Karpas-422 (cell line): Measurements from ENCODE around the gene TRAPPC10. TPM values are rescaled to one million over a fixed set of nuclear protein-coding genes. Genes with fewer than 3 reads are reported as not detected.

ENCODE experiments used
- DNase-seq: peaks from one replicate; pipeline ENCODE4 v3.0.0-alpha.2; 2015
- H2AFZ ChIP-seq: fragments of 200-600 bp; sonication (generic); 2 replicates; pipeline ENCODE4 v1.6.1; 2014; ENCODE audit warnings: antibody characterized with exemption, low read length, mixed read lengths
- H3K27ac ChIP-seq: fragments of 200-600 bp; sonication (generic); 2 replicates; pipeline ENCODE4 v1.5.1; 2014; ENCODE audit warnings: mild to moderate bottlenecking, low read length, moderate library complexity
- H3K27me3 ChIP-seq: fragments of 200-600 bp; sonication (generic); 2 replicates; pipeline ENCODE4 v1.6.1; 2014; ENCODE audit warnings: low read length, mixed read lengths
- H3K36me3 ChIP-seq: fragments of 200-600 bp; sonication (generic); 2 replicates; pipeline ENCODE4 v1.6.1; 2014; ENCODE audit warnings: low read length, mixed read lengths; ENCODE audit not compliant: insufficient read depth
- H3K4me1 ChIP-seq: fragments of 200-600 bp; sonication (generic); 2 replicates; pipeline ENCODE4 v1.6.1; 2014; ENCODE audit warnings: mild to moderate bottlenecking, low read length, mixed read lengths
- H3K4me2 ChIP-seq: fragments of 200-600 bp; sonication (generic); 2 replicates; pipeline ENCODE4 v1.6.1; 2014; ENCODE audit warnings: low read length, low read depth, mild to moderate bottlenecking; ENCODE audit not compliant: poor library complexity, severe bottlenecking
- H3K4me3 ChIP-seq: fragments of 200-600 bp; sonication (generic); 2 replicates; pipeline ENCODE4 v1.5.1; 2014; ENCODE audit warnings: mild to moderate bottlenecking, antibody characterized with exemption, low read length, mixed read lengths
- H3K79me2 ChIP-seq: fragments of 200-600 bp; sonication (generic); 2 replicates; pipeline ENCODE4 v1.6.1; 2014; ENCODE audit warnings: mild to moderate bottlenecking, low read length, mixed read lengths
- H3K9ac ChIP-seq: fragments of 200-600 bp; sonication (generic); 2 replicates; pipeline ENCODE4 v1.6.0; 2014; ENCODE audit warnings: low read length
- H3K9me2 ChIP-seq: fragments of 200-600 bp; sonication (generic), shearing (Covaris generic); replicated peaks from 2 replicates; pipeline ENCODE4 v1.6.0; 2014; ENCODE audit warnings: mild to moderate bottlenecking, low read length, moderate library complexity; ENCODE audit not compliant: insufficient read depth
- H3K9me3 ChIP-seq: fragments of 300-700, 200-600 bp; sonication (generic); 2 replicates; pipeline ENCODE4 v1.6.1; 2014; ENCODE audit warnings: low read length, mixed read lengths
- H4K20me1 ChIP-seq: fragments of 200-600 bp; sonication (generic); 2 replicates; pipeline ENCODE4 v1.6.1; 2014; ENCODE audit warnings: mild to moderate bottlenecking, antibody characterized with exemption, low read length, low read depth; ENCODE audit not compliant: insufficient read depth
- total RNA-seq: library from RNA; depleted of rRNA; stranded (reverse); fragments of >200 nt; shearing (Covaris generic); gene quantifications from 2 replicates; pipeline ENCODE4 v1.2.3, GENCODE V29; 2014; ENCODE audit warnings: low replicate concordance

Gene TRAPPC10
- total RNA-seq, 1 experiment from 2014 or later, result 40.3 TPM

- Histone ChIP-seq H3K4me3 (no peak overlapping the region), H3K9me2 (no peaks in the 10 kb centered on the region), H2AFZ (no peak overlapping the region), H3K27ac (no peak overlapping the region), H3K27me3 (no peaks in the 10 kb centered on the region), H3K79me2 (no peaks in the 10 kb centered on the region), H3K4me1 (no peaks in the 10 kb centered on the region), H3K9me3 (no peaks in the 10 kb centered on the region), H3K36me3 (no peaks in the 10 kb centered on the region), H4K20me1 (no peaks in the 10 kb centered on the region), H3K4me2 (no peak overlapping the region), H3K9ac (no peak overlapping the region)
- DNase-seq, result no peak
Observed at GRCh38 chr21:44005071-44005470, 7.0 kb upstream of the TRAPPC10 start.

- no peaks in the 10 kb centered on the region for H3K36me3 ChIP-seq
- H3K79me2 ChIP-seq, result no peaks in the 10 kb centered on the region
- H3K27me3 ChIP-seq, result no peaks in the 10 kb centered on the region
- H3K4me3 ChIP-seq, result no peak overlapping the region
- H3K9ac ChIP-seq, result no peak overlapping the region
- no peaks in the 10 kb centered on the region for H3K4me1 ChIP-seq
- H3K27ac ChIP-seq, result no peak overlapping the region
- DNase-seq, result no peak
- no peak overlapping the region for H2AFZ ChIP-seq
- no peaks in the 10 kb centered on the region for H3K9me3 ChIP-seq
- no peaks in the 10 kb centered on the region for H4K20me1 ChIP-seq
- no peak overlapping the region for H3K4me2 ChIP-seq
- H3K9me2 ChIP-seq, result no peaks in the 10 kb centered on the region
Observed at GRCh38 chr21:44005593-44005992, 6.5 kb upstream of the TRAPPC10 start.

GRCh38 chr21:44006017-44006619, 6.0 kb upstream of the TRAPPC10 start:
- H3K4me3 ChIP-seq, result no peak overlapping the region
- H2AFZ ChIP-seq, result no peak overlapping the region
- DNase-seq, result no peak
- no peak overlapping the region for H3K4me2 ChIP-seq
- H3K9me2 ChIP-seq, result no peaks in the 10 kb centered on the region
- H3K36me3 ChIP-seq, result no peaks in the 10 kb centered on the region
- no peak overlapping the region for H3K27ac ChIP-seq
- no peaks in the 10 kb centered on the region for H3K27me3 ChIP-seq
- H3K79me2 ChIP-seq, result peaks cover 3% of the 10 kb centered on the region; the same call in 1 of the 2 replicates
- no peak overlapping the region for H3K9ac ChIP-seq
- H3K4me1 ChIP-seq, result peaks cover 4% of the 10 kb centered on the region
- no peaks in the 10 kb centered on the region for H3K9me3 ChIP-seq
- H4K20me1 ChIP-seq, result no peaks in the 10 kb centered on the region

GRCh38 chr21:44006656-44007055, 5.5 kb upstream of the TRAPPC10 start:
- no peaks in the 10 kb centered on the region for H3K9me2 ChIP-seq
- H3K4me1 ChIP-seq, result peaks cover 7% of the 10 kb centered on the region
- DNase-seq, result no peak
- no peaks in the 10 kb centered on the region for H4K20me1 ChIP-seq
- no peak overlapping the region for H2AFZ ChIP-seq
- H3K27ac ChIP-seq, result no peak overlapping the region
- H3K4me3 ChIP-seq, result no peak overlapping the region
- H3K4me2 ChIP-seq, result no peak overlapping the region
- H3K27me3 ChIP-seq, result no peaks in the 10 kb centered on the region
- no peak overlapping the region for H3K9ac ChIP-seq
- H3K9me3 ChIP-seq, result no peaks in the 10 kb centered on the region
- H3K36me3 ChIP-seq, result no peaks in the 10 kb centered on the region
- H3K79me2 ChIP-seq, result peaks cover 6% of the 10 kb centered on the region

- Histone ChIP-seq H3K9me2 (no peaks in the 10 kb centered on the region), H3K4me2 (peak overlapping the region; percentile 88), H3K9ac (no peak overlapping the region), H3K9me3 (no peaks in the 10 kb centered on the region), H3K36me3 (no peaks in the 10 kb centered on the region), H3K27me3 (no peaks in the 10 kb centered on the region), H3K4me3 (no peak overlapping the region), H2AFZ (no peak overlapping the region), H3K79me2 (peaks cover 37% of the 10 kb centered on the region), H3K4me1 (peaks cover 28% of the 10 kb centered on the region), H4K20me1 (peaks cover 16% of the 10 kb centered on the region), H3K27ac (no peak overlapping the region)
- DNase-seq, result no peak
Observed at GRCh38 chr21:44010429-44010828, 1.7 kb upstream of the TRAPPC10 start.

- H3K4me3 ChIP-seq, result peak overlapping the region; percentile 89
- H3K27me3 ChIP-seq, result no peaks in the 10 kb centered on the region
- peaks cover 31% of the 10 kb centered on the region for H3K4me1 ChIP-seq
- H3K9ac ChIP-seq, result peak overlapping the region; percentile 94
- no peak for DNase-seq
- H3K36me3 ChIP-seq, result no peaks in the 10 kb centered on the region
- H3K9me3 ChIP-seq, result no peaks in the 10 kb centered on the region
- H4K20me1 ChIP-seq, result peaks cover 16% of the 10 kb centered on the region
- no peak overlapping the region for H2AFZ ChIP-seq
- peaks cover 44% of the 10 kb centered on the region for H3K79me2 ChIP-seq
- peak overlapping the region; percentile 88 for H3K4me2 ChIP-seq
- no peak overlapping the region for H3K27ac ChIP-seq
- no peaks in the 10 kb centered on the region for H3K9me2 ChIP-seq
Observed at GRCh38 chr21:44011123-44011522, 986 bp upstream of the TRAPPC10 start.

- Histone ChIP-seq H3K9ac (peak overlapping the region; percentile 84), H3K27me3 (no peaks in the 10 kb centered on the region), H3K36me3 (no peaks in the 10 kb centered on the region), H3K9me2 (no peaks in the 10 kb centered on the region), H3K4me1 (peaks cover 31% of the 10 kb centered on the region), H3K9me3 (no peaks in the 10 kb centered on the region), H2AFZ (no peak overlapping the region), H3K27ac (peak overlapping the region; percentile 24), H3K4me2 (peak overlapping the region; percentile 97), H4K20me1 (peaks cover 19% of the 10 kb centered on the region), H3K79me2 (peaks cover 60% of the 10 kb centered on the region), H3K4me3 (peak overlapping the region; percentile 92)
- DNase-seq, result peak; percentile 88
Observed at GRCh38 chr21:44012474-44013379, 618 bp downstream of the TRAPPC10 start.

GRCh38 chr21:44013380-44014088, 1.4 kb downstream of the TRAPPC10 start:
- Histone ChIP-seq H3K4me1 (peaks cover 31% of the 10 kb centered on the region), H3K9me2 (no peaks in the 10 kb centered on the region), H3K36me3 (no peaks in the 10 kb centered on the region), H3K79me2 (peaks cover 68% of the 10 kb centered on the region), H3K27me3 (no peaks in the 10 kb centered on the region), H4K20me1 (peaks cover 21% of the 10 kb centered on the region), H3K4me2 (peak overlapping the region; percentile 97), H3K4me3 (peak overlapping the region; percentile 92), H3K27ac (peak overlapping the region; percentile 24), H3K9me3 (no peaks in the 10 kb centered on the region), H2AFZ (no peak overlapping the region), H3K9ac (peak overlapping the region; percentile 84)
- no peak for DNase-seq
